GM18907 (cell line): ENCODE measurements around the gene PEMT.

Experiments used
- ATAC-seq: cut with Tn5 transposase; IDR thresholded peaks from one replicate; pipeline ENCODE4 v1.9.1; 2021; ENCODE audit warnings: mild to moderate bottlenecking, moderate library complexity; ENCODE audit not compliant: unreplicated experiment

PEMT gene

DNA sequence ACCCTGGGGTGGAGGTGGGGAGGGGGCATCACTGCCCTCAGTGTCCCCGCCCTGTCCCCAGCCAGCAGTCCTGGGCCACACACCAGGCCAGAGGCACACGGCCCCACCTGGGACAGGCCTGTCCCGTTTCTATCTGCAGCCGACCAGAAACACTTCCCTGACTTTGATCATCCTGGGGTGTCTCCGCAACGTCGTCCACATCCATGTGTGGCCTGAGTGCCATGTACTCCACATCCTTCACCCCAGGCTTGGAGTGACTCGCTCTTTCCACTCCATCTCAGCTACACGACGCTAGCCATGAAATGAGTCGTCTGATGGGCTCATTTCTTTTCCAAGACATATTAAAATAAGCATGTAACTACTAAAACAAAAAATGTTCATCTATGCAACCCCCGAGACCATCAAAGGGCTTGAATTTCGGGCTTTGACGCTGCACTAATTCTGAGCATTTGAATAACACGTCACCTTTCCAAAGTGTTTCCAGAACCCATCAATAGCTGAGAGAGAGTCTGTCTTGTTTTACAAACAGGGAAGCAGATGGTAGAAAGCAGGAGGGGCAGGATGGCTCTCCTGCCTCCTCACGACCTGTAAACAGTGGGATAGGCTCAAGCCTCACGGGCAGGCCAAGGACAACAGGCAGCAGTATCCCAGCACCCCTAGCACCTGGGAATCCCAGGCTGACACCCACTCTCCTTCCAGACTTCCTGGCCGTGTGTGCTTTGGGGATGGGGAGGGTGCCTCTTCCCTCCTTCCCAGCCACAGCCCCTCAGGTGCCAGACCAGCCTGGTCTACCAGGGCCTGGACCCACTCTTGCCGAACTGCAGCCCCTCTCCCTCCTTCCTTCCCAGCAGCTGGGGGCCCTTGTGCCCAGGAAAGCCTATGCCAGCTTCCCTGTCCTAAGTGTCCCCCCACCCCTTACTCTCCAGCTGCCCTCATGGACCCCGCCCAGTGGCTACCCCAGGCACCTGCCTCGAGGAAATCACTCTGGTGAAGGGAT, 75.3 kb downstream of the PEMT start:
- ATAC-seq, result no peak

DNA sequence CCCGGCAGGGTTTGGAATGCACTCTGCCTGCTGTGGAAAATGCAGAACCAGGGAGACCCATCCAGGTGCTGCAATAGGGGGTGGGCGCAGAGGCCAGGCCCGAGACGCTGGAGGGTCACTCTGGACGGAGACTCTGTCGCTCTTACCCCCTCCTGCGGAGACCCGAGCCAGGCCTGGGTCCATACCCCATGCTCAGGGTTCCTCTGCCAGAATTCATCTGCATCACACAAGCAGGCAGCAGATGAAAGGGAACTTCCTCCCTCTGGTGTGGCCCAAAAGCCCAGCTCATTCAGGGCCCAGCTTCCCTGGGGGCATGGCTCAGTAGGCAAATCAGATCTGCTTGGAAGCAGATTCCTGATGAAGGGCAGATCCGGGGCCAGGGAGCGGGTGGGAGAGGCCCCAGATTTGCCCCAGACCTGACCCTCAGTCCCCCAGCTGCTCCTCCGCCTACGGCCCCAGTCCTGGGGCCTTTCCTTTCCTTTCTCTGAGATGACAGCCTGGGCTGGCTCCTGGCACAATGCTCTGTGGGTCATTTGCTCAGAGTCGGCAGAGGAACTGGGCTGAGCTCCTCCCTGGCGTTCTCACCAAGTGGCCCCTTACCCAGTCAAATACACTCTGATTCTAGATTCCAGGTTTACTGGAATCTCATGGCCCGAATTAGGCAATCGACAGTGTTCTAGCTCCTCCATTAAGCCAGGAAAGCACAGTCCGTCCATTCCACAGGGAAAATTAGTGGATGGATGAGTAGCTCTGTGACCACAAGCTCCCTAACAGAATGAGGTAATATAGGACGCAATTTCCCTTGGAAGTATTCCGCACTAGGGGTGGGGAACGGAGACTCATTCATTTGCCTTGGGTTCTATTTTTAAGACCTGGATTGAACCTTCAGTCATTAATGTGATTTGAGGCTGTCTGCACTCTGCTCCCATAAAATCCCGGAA, 76.2 kb downstream of the PEMT start:
- no peak for ATAC-seq

DNA sequence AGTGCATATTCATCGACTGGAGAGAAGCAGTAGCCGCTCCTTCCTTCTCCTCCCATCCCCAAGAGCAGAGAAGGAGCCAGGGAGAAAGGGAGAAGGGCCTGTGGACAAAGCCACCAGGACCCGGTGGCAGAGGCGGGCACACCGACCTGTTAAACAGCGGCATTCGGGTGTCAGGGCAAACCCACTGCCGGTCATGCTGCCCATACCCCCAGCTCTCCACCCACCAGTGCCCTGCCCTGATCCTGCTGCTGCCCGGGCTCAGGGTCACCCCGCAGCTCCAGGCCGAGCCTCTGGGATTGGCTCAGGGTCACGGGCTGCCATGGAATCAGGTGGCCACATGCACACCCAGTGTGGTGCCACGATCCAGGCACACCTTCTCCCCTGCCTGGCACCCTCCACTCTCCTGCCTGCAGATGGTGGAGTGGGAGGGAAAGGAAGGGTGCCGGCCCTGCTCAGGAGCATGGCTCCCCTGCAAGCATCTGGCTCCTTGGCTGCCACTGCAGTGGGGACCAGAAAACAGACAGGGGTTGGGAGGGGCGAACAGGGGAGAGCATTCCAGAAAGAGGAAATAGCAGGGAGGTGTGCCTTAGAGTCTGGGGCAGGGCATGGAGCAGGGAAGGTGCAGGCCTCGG, 77.0 kb downstream of the PEMT start:
- no peak for ATAC-seq

DNA sequence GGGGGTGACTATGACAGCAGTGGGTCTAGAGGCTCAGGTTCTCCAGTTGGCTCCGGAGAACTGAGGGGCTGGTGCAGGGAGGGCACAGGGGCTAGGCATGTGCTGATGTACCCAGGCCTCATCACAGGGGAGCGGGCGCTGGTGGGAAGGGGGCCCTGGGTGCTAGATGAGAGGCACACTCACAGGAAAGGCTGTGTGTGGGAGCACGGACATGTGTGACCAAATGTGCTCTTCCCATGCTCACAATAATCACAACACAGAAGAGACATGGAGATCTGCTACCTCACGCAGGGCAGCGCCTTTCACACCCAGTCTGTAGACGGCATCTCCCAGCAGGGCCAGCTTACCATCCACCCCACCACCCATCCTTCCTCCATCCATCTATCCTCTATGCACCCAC, 77.9 kb downstream of the PEMT start:
- ATAC-seq, result no peak

DNA sequence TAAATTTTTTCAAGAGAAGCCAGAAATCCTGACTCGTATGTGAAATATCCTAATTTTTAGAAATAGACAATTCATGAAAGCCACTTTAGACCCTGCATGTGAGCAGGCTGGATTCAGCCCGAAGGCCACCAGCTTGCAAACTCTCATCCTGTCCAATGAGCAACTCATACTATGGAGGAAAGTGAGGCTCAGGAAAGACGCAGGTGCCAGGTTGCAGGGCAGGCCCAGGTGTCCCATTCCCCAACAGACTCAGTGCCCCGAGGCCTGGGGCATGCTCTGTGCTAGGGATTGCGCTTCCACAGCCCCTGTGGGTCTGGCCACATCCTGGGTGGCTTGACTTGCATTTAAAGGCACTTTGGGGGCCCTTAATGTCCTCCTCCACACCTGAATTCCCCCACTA, 78.6 kb downstream of the PEMT start:
- no peak for ATAC-seq

DNA sequence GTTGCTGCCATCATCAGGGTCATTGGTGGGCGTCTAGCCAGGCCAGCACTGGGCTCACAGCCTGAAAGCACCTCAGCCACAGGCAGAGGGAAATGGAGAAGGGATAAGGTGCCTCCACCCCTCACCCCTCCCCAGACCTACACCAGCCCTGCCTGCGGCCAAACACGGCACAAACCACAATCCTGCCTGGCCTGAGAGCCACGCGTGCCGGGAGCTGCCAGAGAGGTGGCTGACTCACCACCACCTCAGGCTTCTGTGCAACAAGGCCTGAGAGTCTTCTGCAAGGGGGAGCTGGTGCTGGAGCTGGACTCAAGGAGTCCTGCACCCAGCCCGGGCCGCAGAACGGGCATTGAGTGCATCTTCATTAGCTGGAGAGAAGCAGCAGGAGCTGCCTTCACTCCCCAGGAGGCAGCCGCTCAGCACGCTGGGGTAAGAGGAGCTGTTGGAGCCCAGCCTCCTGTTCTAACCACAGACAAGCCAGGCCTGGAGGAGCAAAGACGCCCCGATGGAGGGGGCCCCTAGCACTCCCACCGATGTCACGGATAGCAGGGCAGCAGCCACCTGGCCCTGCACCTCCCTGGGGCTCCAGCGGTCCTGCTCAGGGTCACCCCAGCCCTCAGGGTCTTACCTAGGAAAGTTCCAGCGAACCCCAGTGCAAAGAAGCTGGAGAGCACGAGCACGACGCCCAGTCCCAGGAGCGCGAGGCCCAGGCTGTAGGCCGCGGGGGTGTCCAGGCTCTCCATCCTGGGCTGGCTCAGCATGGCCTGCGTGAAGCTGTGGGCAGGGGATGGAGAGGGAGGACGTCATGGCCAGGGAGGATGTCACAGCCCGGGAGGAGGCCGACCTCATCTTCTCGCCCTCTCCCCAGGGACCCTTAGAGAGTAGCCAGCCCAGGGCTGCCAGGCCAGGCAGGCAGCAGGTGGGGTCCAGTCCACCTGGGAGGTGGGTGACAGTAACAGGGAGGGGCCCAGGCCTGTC, 79.3 kb downstream of the PEMT start:
- ATAC-seq, result no peak

DNA sequence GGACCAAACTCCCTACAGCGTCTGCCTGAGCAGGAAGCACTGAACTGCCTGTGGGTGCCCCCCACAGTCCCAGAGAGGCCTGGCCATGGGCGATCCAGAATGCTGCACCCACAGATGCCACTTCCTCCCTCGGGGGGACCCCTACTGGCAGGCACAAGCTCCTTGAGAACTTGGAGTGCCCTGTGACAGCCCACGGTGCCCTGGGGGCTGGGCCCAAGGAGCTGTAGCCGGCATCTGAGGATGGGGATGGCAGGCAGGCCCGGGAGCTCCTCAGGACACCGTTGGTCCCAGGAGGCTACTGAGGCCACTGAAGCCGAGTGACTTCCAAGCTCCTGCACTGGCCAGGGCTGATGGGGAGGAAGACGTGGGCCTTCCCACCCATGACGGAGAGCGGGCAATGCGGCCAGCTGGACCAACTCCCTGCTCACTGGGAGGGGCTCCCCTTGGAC, 80.2 kb downstream of the PEMT start:
- no peak for ATAC-seq

DNA sequence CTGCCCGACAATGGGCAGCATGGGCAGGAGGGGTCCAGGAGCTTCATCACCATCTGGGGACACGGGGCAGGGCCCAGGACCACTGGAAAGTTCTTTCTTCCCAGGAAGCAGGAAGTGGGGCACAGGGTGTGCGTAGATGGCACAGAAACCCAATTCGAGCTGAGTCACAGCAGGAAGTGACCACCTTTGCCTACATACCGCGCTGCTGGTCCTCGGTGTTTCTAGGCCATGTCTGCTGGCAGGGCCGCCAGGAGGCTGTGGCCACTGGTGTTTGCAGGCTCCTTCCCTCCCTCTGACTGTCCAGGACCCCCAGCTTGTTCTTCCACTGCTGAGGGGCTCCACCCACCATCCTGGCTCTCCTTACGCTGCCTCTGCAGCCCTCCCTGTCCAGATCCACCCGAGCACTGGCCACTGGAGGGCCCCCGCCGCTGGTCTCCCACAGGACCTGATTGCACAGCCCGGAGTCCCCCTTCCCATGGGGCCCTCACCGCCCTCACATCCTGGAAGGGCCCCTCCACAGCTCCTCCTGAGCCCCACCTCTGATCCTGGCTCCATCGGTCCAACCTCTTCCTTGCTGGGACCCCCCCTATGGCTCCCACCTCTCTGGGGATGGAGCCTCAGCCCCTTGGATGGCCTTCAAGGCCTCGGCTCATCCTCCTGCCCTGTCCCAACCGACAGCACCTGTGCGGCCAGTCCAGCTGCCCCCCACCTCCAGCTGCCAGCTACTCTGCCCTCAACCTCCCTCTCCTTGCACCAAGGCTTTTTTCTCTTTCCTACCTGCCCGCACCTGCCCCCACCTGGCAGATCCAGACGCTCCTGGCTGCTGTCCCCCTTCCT, 80.8 kb downstream of the PEMT start:
- no peak for ATAC-seq

DNA sequence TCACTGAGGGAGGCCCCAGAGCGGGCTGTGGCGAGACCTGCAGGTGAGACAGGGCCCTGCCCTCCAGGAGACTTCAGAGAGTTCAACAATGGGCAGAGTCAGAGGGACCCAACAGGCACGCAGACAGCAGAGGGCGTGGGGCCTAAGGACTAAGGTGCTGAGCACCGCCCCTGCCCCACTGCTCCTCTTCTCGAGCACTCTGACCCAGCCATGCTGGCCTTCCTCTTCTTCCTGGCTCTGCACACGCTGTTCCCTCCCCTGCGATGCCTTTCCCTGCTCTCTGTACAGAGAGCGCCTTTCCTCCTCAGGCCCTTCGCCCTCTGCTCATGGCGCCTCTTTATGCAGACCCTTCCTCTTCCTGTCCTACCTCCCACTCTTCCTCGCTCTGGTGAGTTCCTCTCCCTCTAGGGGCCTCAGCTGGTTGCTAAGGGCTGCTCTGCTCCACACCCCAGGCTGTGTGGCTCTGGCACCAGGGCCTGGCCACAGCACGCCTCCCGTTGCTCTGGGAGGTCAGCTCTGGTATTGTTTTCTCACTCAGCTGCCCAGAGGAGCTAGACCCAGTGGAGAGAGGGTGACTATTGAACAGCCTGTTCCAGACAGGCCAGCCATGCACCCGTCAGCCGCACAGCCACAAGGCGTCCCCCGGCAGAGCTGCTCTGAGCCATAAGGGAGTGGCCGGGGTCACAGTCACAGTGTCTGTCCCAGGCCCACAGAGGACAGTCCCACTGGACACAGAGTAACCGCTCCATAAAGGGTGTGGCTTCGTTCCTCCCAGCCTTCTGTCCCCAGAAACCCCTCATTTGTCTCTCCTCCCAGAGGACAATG, 81.7 kb downstream of the PEMT start:
- no peak for ATAC-seq

DNA sequence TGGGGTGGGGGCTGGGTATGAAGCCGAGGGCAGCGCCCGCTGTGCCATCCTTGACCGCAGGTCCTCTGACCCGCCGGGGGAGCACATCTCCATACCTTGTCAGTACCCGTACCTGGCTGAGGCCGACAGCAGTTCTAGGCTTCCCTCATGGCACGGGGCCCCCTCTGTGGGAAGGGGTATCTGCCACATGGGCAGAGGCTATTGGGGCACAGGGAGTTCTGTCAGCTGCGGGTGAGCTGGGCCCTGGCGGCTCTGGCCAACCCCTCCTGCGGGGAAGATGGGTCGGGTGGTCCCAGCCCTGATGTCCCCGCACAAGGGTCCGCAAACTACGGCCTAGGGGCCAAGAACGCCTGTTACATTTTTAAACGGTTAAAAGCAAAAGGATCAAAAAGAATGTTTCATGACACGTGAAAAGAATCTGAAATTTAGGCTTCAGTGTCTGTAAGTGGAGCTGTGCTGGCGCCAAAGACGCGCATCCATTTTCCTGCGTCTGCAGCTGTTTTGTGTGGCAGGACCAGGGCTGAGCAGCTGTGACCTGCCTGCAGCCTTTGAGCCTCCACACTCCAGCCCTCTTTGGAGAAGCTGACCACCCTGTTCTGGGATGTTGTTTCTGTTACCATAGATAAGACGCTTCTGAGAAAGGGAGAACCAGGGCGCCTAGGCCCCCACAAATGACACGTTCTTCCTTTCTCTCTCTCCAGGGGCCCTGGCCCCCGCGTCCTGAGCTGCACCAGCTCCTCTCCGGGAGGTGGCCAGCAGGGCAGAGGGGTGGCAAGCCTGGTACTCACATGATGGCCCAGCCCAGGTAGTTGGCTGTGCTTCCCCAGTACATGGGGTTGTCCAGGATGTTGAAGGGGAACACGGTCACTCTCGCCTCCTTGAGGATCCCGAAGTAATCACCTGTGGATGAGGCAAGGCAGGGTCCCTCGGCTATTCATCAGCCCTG, 82.6 kb downstream of the PEMT start:
- no peak for ATAC-seq

DNA sequence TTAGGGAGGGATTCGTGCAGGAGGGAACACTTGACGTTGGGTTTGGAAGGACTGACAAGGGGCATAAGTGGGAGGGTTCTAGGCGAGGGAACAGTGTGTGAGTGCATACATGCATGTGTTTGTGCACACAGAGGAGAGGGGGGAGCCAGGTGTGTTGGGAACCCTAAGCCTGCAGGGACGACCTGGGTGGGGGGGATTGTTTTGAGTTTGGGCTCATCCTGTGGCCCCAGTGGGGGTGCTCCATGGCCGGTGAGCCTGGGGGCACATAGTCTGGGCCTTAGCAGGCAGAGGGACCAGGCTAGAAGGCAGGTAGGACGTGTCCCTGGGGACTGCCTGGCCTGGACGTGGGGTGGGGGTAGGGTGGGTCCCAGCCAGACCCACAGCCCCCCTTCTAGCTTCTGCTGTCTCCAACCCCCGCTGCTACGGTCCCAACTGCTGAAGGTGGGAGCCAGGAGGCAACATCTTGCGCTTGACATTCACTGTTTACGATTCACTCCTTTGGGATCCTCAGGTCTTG, 83.4 kb downstream of the PEMT start:
- no peak for ATAC-seq

DNA sequence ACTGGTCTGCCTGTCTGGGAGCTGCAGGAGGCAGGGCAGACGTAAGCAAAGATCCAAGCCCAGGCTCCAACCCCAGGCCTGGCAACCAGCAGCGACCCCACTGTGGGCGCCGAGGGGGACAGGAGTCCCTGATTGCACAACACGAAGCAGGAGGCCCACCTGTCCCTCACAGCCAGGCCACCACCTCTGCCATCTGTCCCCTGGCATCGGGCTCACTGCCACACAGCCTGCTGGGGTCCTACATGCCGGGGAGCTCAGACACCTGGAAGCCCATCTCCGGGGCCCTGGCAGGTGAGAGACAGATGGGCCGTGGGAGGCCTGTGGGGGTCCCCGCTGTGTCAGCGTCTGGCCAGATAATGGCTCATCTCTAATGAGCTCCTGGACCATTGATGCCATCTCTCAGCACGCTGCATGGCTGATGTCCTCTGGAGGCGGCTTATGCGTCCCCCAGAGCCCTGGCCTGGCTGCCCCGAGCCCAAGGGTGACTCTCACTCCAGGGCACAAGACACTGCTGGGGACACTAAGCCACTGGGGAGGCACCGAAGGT, 84.0 kb downstream of the PEMT start:
- ATAC-seq, result no peak

DNA sequence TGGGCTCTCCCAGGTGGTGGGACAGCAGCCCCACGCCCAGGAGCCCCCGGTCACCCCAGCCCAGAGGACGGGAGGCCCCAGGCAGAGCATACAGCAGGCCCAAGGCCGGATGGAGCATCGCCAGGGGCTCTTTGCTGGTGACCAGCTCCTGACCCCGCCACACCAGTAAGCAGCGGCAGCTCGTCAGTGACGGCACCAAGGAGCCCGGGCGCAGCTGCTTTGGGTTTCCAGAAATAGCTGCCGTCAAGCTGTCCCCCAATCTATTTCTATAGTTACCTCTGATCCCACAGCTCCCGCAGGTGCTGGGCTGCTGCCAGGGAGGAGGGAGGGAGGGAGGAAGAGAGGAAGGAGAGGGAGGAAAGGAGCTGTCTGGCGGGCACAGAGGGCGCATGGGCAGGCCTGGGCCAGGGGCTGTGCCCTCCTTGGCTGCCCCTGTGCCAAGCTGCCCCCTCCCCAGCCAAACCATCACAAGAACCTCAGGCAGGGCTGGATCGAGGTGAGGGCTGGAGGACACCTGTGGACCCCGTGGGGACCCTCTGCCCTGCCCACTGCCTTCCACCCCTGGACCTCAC, 84.5 kb downstream of the PEMT start:
- no peak for ATAC-seq

DNA sequence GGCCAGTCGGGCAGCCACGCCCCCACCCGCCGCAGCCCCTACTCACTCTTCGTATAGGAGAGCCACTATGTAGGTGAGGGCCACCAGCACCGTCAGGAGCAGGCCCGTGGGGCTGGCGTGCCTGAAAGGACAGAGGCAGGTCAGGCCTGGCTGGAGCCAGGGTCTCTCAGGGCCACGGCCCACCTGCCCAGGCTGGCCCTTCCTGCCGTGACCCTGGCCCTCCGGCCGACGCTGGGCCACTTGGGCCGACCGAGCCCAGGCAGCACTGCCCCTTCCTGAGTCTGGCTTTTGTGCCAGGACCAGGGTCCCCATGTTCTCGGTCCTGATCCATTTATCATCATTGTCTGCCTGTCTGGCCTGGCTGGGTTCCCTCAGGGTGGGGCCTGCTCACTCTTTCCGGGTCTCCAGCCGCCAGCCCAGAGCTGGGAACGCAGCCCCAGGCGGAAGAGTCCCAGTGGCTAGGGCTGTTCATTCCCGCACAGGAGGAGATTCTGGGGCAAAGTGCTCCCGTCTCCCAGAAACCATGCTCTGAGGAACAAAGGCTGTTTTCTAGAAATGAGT, 85.2 kb downstream of the PEMT start:
- no peak for ATAC-seq

DNA sequence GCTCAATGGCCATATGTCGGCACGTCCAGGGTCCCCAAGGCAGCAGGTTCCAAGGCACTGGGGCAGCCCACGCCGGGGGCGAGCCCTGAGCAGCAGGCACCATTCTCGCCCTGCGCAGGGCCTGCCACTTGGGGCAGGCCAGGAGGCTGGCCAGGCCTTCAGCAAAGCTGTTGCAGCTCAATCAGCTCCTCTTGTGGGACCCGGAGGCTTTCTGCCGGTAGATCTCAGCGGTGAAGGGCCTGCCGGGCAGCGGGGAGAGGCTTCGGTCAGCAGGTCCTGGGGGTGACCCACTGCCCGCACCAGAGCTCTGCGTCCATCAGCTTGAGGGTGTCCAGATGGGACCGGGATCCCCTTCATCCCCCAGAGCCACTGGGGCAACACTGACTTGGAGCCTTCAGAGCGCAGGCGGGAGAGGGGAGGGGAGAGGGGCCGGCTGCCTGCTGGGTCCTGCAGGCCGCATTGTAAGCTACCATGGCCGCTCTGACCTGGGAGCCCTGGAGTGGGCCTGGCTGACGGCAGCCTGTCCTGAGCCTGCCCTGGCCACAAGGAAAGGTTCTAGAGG, 85.8 kb downstream of the PEMT start:
- no peak for ATAC-seq

DNA sequence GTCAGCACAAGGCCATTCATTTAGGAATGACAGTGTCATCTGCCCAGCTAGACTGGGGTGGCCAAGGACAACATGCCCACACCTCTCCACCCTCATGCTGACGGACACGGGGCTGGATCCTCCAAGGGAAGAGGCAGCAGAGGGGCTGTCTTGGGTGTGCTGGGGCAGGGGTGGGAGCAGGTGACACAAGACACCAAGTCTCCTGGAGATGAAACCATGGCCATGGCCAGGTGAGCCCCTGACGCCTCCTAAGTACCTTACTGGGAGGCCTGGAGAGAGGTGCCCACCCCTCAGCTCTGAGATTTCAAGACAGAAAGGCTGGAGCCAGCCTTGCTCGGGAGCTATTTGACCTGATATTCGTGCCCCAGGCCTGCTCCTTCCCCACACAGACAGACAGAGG, 86.4 kb downstream of the PEMT start:
- ATAC-seq, result no peak
